Measurements from ENCODE around the gene NELL2. TPM values are rescaled to one million over a fixed set of nuclear protein-coding genes. Genes with fewer than 3 reads are reported as not detected.

Gene NELL2
- polyA plus RNA-seq, 1 of the 3 experiments (the other 2 are of a cell fraction): 0.35 TPM

- TF ChIP-seq IRF3 (IDR thresholded peaks at IDR 0.05; ENCODE audit: low read depth, low read length) (no peak), GABPA (IDR thresholded peaks at IDR 0.05; ENCODE audit: low read depth) (no peak)
These were observed 208.7 kb downstream of the NELL2 start (continued) for GRCh38 chr12:44667461-44667860.

- Histone ChIP-seq H3K9ac (no peak overlapping the region), H4K20me1 (ENCODE audit: insufficient read depth) (no peaks in the 10 kb centered on the region), H3K9me2 (no peaks in the 10 kb centered on the region), H3F3A (replicated peaks; ENCODE audit: insufficient read depth) (no peaks in the 10 kb centered on the region), H3K79me2 (ENCODE audit: insufficient read depth) (no peaks in the 10 kb centered on the region), H3K4me1 (ENCODE audit: control insufficient read depth in 1 of 2, insufficient read depth in 2 of 2, low read depth in 1 of 2, low read length in 1 of 2) (no peaks in the 10 kb centered on the region), H3K9me3 (no peaks in the 10 kb centered on the region), H3K36me3 (replicated peaks in 1 of 2; ENCODE audit: control insufficient read depth in 1 of 2, insufficient read depth in 2 of 2, low read length in 1 of 2) (no peaks in the 10 kb centered on the region), H3K27ac (ENCODE audit: low read depth in 2 of 2, low read length in 1 of 2) (no peak overlapping the region), H3K4me3 (ENCODE audit: low read depth in 2 of 2, low read length in 1 of 2) (no peak overlapping the region), H2AFZ (ENCODE audit: low read depth) (no peak overlapping the region), H3K4me2 (no peak overlapping the region), H3K27me3 (ENCODE audit: insufficient read depth) (no peaks in the 10 kb centered on the region)
- WGBS (ENCODE audit: low lambda C conversion rate): 17% methylated on average over 2 of the region's 2 CpGs
- no peak for DNase-seq
- ChIA-PET POLR2A (no interaction called here), CTCF (no interaction called here)
- TF ChIP-seq RFX5 (IDR thresholded peaks at IDR 0.05; ENCODE audit: low read length): no peak
- TF ChIP-seq, protein P1, sequence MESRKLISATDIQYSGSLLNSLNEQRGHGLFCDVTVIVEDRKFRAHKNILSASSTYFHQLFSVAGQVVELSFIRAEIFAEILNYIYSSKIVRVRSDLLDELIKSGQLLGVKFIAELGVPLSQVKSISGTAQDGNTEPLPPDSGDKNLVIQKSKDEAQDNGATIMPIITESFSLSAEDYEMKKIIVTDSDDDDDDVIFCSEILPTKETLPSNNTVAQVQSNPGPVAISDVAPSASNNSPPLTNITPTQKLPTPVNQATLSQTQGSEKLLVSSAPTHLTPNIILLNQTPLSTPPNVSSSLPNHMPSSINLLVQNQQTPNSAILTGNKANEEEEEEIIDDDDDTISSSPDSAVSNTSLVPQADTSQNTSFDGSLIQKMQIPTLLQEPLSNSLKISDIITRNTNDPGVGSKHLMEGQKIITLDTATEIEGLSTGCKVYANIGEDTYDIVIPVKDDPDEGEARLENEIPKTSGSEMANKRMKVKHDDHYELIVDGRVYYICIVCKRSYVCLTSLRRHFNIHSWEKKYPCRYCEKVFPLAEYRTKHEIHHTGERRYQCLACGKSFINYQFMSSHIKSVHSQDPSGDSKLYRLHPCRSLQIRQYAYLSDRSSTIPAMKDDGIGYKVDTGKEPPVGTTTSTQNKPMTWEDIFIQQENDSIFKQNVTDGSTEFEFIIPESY (IDR thresholded peaks at IDR 0.05; ENCODE audit: borderline replicate concordance, low read depth): no peak
- no peak for TF ChIP-seq FOXM1 (IDR thresholded peaks at IDR 0.05; ENCODE audit: low read depth)
- TF ChIP-seq, protein P2, sequence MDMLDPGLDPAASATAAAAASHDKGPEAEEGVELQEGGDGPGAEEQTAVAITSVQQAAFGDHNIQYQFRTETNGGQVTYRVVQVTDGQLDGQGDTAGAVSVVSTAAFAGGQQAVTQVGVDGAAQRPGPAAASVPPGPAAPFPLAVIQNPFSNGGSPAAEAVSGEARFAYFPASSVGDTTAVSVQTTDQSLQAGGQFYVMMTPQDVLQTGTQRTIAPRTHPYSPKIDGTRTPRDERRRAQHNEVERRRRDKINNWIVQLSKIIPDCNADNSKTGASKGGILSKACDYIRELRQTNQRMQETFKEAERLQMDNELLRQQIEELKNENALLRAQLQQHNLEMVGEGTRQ (IDR thresholded peaks at IDR 0.05; ENCODE audit: borderline replicate concordance, low read depth, low read length): no peak
- no peak for TF ChIP-seq RAD21 (IDR thresholded peaks at IDR 0.05; ENCODE audit: low read length)
- TF ChIP-seq FOSL2 (IDR thresholded peaks at IDR 0.05; ENCODE audit: borderline replicate concordance, low read depth): no peak
- TF ChIP-seq NRF1 (IDR thresholded peaks at IDR 0.05; ENCODE audit: low read depth, low read length): no peak
- TF ChIP-seq TAF1 (IDR thresholded peaks at IDR 0.05; ENCODE audit: borderline replicate concordance, low read depth, low read length): no peak
- no peak for TF ChIP-seq USF1 (IDR thresholded peaks at IDR 0.05; ENCODE audit: borderline replicate concordance, low read depth)
- no peak for TF ChIP-seq RCOR1 (IDR thresholded peaks at IDR 0.05; ENCODE audit: low read length)
- no peak for TF ChIP-seq EP300 (IDR thresholded peaks at IDR 0.05; ENCODE audit: borderline replicate concordance in 1 of 2, low read depth in 1 of 2, low read length in 1 of 2)
- TF ChIP-seq FOXJ3 (CRISPR knock-in tag; IDR thresholded peaks at IDR 0.05): no peak
- TF ChIP-seq RXRA (IDR thresholded peaks at IDR 0.05; ENCODE audit: borderline replicate concordance, low read depth): no peak
- no peak for TF ChIP-seq POLR2AphosphoS5 (IDR thresholded peaks at IDR 0.05; ENCODE audit: low read depth, low read length)
These were observed 212.8 kb downstream of the NELL2 start for GRCh38 chr12:44663291-44663690.

All from SK-N-SH (cell line).